Right lobe of liver (tissue), 4 donors: ENCODE measurements around the gene CRACDL.

ENCODE experiments used
- CTCF ChIP-seq, 4 donors: fragments of 200-600 bp in 3 of 4; fragments of 450-650 bp in 1 of 4; IDR thresholded peaks; one replicate each; pipeline versions ENCODE4 v1.5.1 to v1.8.0; 2016 to 2022; ENCODE audit warnings: antibody characterized with exemption in 4 of 4, mild to moderate bottlenecking in 2 of 4
- POLR2A ChIP-seq: fragments of 450-650 bp; IDR thresholded peaks from one replicate; pipeline ENCODE4 v1.6.1; 2017; ENCODE audit warnings: antibody characterized with exemption, mild to moderate bottlenecking
- donor health status: DM: no; HTN: no; CAD: no.
- donor health status: DM: no; HTN: no; CAD: no.
- donor health status: DM: no; HTN: yes; CAD: no.

- TF ChIP-seq CTCF (IDR thresholded peaks at IDR 0.05) (no peak), POLR2A (no peak)
These were observed 110.2 kb downstream of the CRACDL start for GRCh38 chr2:98825858-98826257.
